H1 (cell line): ENCODE data around the gene PFN3. TPM values are rescaled to one million over a fixed set of nuclear protein-coding genes. Genes with fewer than 3 reads are reported as not detected.

Experiments used
- CTCF ChIA-PET: fragments of 300-600 bp; sonication (Branson Sonifier 250); formaldehyde crosslinking; loops from one replicate; lab custom pipeline; 2021; ENCODE audit not compliant: partially characterized antibody; lab: Charles Lee
- POLR2A ChIA-PET: fragments of 300-600 bp; sonication (Branson Sonifier 250); formaldehyde crosslinking; loops from one replicate; lab custom pipeline; 2021; ENCODE audit warnings: inconsistent platforms; ENCODE audit not compliant: partially characterized antibody; lab: Charles Lee
- DNase-seq, 2 experiments: peaks; one replicate each; pipeline versions ENCODE4 v3.0.0 to v3.0.0-alpha.2; 2010 to 2022; ENCODE audit warnings: low spot score in 2 of 2, low read depth in 1 of 2, mixed read lengths in 1 of 2
- FAIRE-seq: peaks from 2 replicates; lab custom pipeline; 2011; peaks lifted over from hg19 to GRCh38; lab: Jason Lieb, UNC
- H2AFZ ChIP-seq: 2 replicates; pipeline ENCODE4 v1.8.1; 2012; ENCODE audit warnings: low read length, inconsistent platforms
- H2AK5ac ChIP-seq: 2 replicates; pipeline ENCODE4 v1.6.1; 2013; ENCODE audit warnings: low read depth, low read length
- H2BK120ac ChIP-seq: replicated peaks from 2 replicates; pipeline ENCODE3; 2013; ENCODE audit warnings: low read depth, low read length, inconsistent platforms
- H2BK12ac ChIP-seq: 2 replicates; pipeline ENCODE4 v1.6.1; 2013; ENCODE audit warnings: low read depth, low read length
- H2BK15ac ChIP-seq: 2 replicates; pipeline ENCODE4 v1.6.1; 2013; ENCODE audit warnings: low read length
- H2BK20ac ChIP-seq: 2 replicates; pipeline ENCODE4 v1.6.1; 2013; ENCODE audit warnings: low read length
- H2BK5ac ChIP-seq: 2 replicates; pipeline ENCODE4 v1.6.1; 2013; ENCODE audit warnings: low read depth, low read length
- H3K14ac ChIP-seq: 2 replicates; pipeline ENCODE4 v1.6.1; 2013; ENCODE audit warnings: inconsistent platforms; ENCODE audit not compliant: insufficient read length
- H3K18ac ChIP-seq: 2 replicates; pipeline ENCODE4 v1.6.1; 2013; ENCODE audit warnings: low read length; ENCODE audit errors: extremely low read depth
- H3K23ac ChIP-seq: 2 replicates; pipeline ENCODE4 v1.6.1; 2013; ENCODE audit warnings: inconsistent platforms; ENCODE audit not compliant: insufficient read length
- H3K23me2 ChIP-seq: 2 replicates; pipeline ENCODE4 v1.6.1; 2013; ENCODE audit warnings: low read depth, low read length
- H3K27ac ChIP-seq: 2 replicates; pipeline ENCODE4 v1.6.1; 2011; ENCODE audit warnings: low read depth, low read length, inconsistent platforms
- H3K27me3 ChIP-seq, 4 experiments: replicated peaks in 1 of 4; 1 replicate in 1 of 4; 2 replicates in 3 of 4; pipeline versions ENCODE4 v1.6.1 to v1.8.1; 2011 to 2013; ENCODE audit warnings: low read length in 3 of 4, mild to moderate bottlenecking in 3 of 4, inconsistent platforms in 2 of 4, mixed read lengths in 2 of 4, moderate library complexity in 1 of 4; ENCODE audit not compliant: control insufficient read depth in 3 of 4, insufficient read depth in 3 of 4; ENCODE audit errors: extremely low read depth in 1 of 4
- H3K36me3 ChIP-seq, 4 experiments: 2 replicates each; pipeline versions ENCODE4 v1.6.1 to v1.8.1; 2011 to 2013; ENCODE audit warnings: mild to moderate bottlenecking in 4 of 4, low read length in 3 of 4, moderate library complexity in 2 of 4, control low read depth in 1 of 4, inconsistent platforms in 1 of 4; ENCODE audit not compliant: insufficient read depth in 4 of 4, control insufficient read depth in 2 of 4
- H3K4ac ChIP-seq: replicated peaks from 2 replicates; pipeline ENCODE3; 2013; ENCODE audit warnings: low read length, low read depth, mixed read lengths, inconsistent platforms; ENCODE audit not compliant: insufficient read length
- H3K4me1 ChIP-seq, 4 experiments: replicated peaks in 1 of 4; 1 replicate in 1 of 4; 2 replicates in 3 of 4; pipeline versions ENCODE4 v1.6.1 to v1.8.1; 2011 to 2013; ENCODE audit warnings: low read length in 3 of 4, inconsistent platforms in 2 of 4, mixed read lengths in 1 of 4; ENCODE audit not compliant: insufficient read depth in 4 of 4, control insufficient read depth in 3 of 4
- H3K4me2 ChIP-seq, 2 experiments: 2 replicates each; pipeline versions ENCODE4 v1.6.1 to v1.8.1; 2011 to 2013; ENCODE audit warnings: low read depth in 2 of 2, low read length in 2 of 2, control low read depth in 1 of 2, inconsistent platforms in 1 of 2, mild to moderate bottlenecking in 1 of 2; ENCODE audit not compliant: insufficient read depth in 1 of 2
- H3K4me3 ChIP-seq, 4 experiments: fragments of 200-600, 300-600 bp in 1 of 4; sonication (generic), shearing (Covaris generic), sonication (Bioruptor Twin) in 1 of 4; 2 replicates each; pipeline versions ENCODE4 v1.5.1 to v1.8.1; 2011 to 2016; ENCODE audit warnings: low read length in 4 of 4, low read depth in 3 of 4, control low read depth in 2 of 4, inconsistent platforms in 2 of 4, mild to moderate bottlenecking in 2 of 4, mixed read lengths in 1 of 4, moderate library complexity in 1 of 4; ENCODE audit not compliant: insufficient read depth in 2 of 4; ENCODE audit errors: extremely low read depth in 1 of 4
- H3K56ac ChIP-seq: replicated peaks from 2 replicates; pipeline ENCODE3; 2013; ENCODE audit warnings: low read depth, mild to moderate bottlenecking, mixed read lengths, low read length, inconsistent platforms; ENCODE audit not compliant: insufficient read length
- H3K79me1 ChIP-seq: 2 replicates; pipeline ENCODE4 v1.6.1; 2013; ENCODE audit warnings: low read depth, low read length, control low read depth
- H3K79me2 ChIP-seq, 2 experiments: 2 replicates each; pipeline versions ENCODE4 v1.6.1 to v1.8.1; 2012 to 2013; ENCODE audit warnings: low read length in 2 of 2, mild to moderate bottlenecking in 2 of 2, inconsistent platforms in 1 of 2; ENCODE audit not compliant: insufficient read depth in 2 of 2, control insufficient read depth in 1 of 2
- H3K9ac ChIP-seq, 4 experiments: replicated peaks in 1 of 4; 1 replicate in 1 of 4; 2 replicates in 3 of 4; pipeline versions ENCODE4 v1.6.1 to v1.8.1; 2011 to 2013; ENCODE audit warnings: low read depth in 3 of 4, low read length in 3 of 4, control low read depth in 2 of 4, mild to moderate bottlenecking in 2 of 4, moderate library complexity in 2 of 4, inconsistent platforms in 1 of 4; ENCODE audit errors: extremely low read depth in 1 of 4
- H3K9me3 ChIP-seq, 2 experiments: 2 replicates each; pipeline versions ENCODE4 v1.6.1 to v1.8.1; 2012 to 2013; ENCODE audit warnings: mild to moderate bottlenecking in 2 of 2, moderate library complexity in 2 of 2, control low read depth in 1 of 2, inconsistent platforms in 1 of 2, low read depth in 1 of 2, low read length in 1 of 2, mixed read lengths in 1 of 2; ENCODE audit not compliant: insufficient read depth in 2 of 2
- H4K20me1 ChIP-seq, 2 experiments: replicated peaks in 1 of 2; 2 replicates each; pipeline versions ENCODE3 to v1.8.1; 2011 to 2013; ENCODE audit warnings: inconsistent platforms in 2 of 2, low read length in 2 of 2, mild to moderate bottlenecking in 1 of 2; ENCODE audit not compliant: insufficient read depth in 2 of 2, control insufficient read depth in 1 of 2
- H4K5ac ChIP-seq: 2 replicates; pipeline ENCODE4 v1.6.1; 2013; ENCODE audit warnings: low read length, low read depth, mixed read lengths, inconsistent platforms; ENCODE audit not compliant: insufficient read length
- H4K8ac ChIP-seq: 2 replicates; pipeline ENCODE4 v1.8.0; 2013; ENCODE audit warnings: mild to moderate bottlenecking, moderate library complexity, low read length, inconsistent platforms; ENCODE audit not compliant: insufficient read depth; ENCODE audit errors: extremely low read depth
- H4K91ac ChIP-seq: replicated peaks from 2 replicates; pipeline ENCODE3; 2013; ENCODE audit warnings: low read length, mixed read lengths, inconsistent platforms; ENCODE audit not compliant: insufficient read length
- HDAC2 ChIP-seq, 2 experiments: fragments of 300-600 bp in 1 of 2; sonication (generic) in 1 of 2; IDR thresholded peaks; 2 replicates each; pipeline ENCODE4 v1.6.1; 2011 to 2012; ENCODE audit warnings: low read depth in 2 of 2, low read length in 2 of 2, mild to moderate bottlenecking in 2 of 2, moderate library complexity in 2 of 2, borderline replicate concordance in 1 of 2, inconsistent platforms in 1 of 2
- KDM1A ChIP-seq: fragments of 200-600, 300-600 bp; sonication (generic); IDR thresholded peaks from 2 replicates; pipeline ENCODE4 v1.7.1; 2016; ENCODE audit warnings: mild to moderate bottlenecking, low read length, borderline replicate concordance
- SP1 ChIP-seq: IDR thresholded peaks from 2 replicates; pipeline ENCODE4 v1.6.1; 2011; ENCODE audit warnings: low read depth, low read length
- WGBS, 2 experiments: shearing (Covaris generic) in 1 of 2; methylation state at CpG; one replicate each; pipeline versions ENCODE4 v1.1.6 to v1.1.7; 2013 to 2015; ENCODE audit warnings: low lambda C conversion rate in 2 of 2, mixed read lengths in 2 of 2, inconsistent platforms in 1 of 2, low coverage in 1 of 2, missing lambda C conversion rate in 1 of 2; ENCODE audit not compliant: insufficient replicate concordance in 2 of 2, insufficient coverage in 1 of 2, insufficient read length in 1 of 2; ENCODE audit errors: extremely low coverage in 1 of 2, missing lambda C conversion rate in 1 of 2; 5-methylcytosine and 5-hydroxymethylcytosine counted together
- polyA plus RNA-seq, 7 experiments: library from polyadenylated mRNA; depleted of rRNA in 3 of 7; stranded (reverse) in 5 of 7; unstranded in 2 of 7; fragments of >200 nt in 5 of 7; fragments of 200-250 nt in 2 of 7; gene quantifications; 1 replicate in 5 of 7; 2 replicates in 1 of 7; 4 replicates in 1 of 7; pipeline versions ENCODE4 v1.2.1 to v1.2.3, GENCODE V29; 2011 to 2013; ENCODE audit warnings: missing spikeins in 2 of 7, mixed read lengths in 2 of 7
- total RNA-seq: library from RNA; stranded (reverse); fragmentation: NEBNext Ultra II Directional; extraction: Animal tissue kit (Norgen Biotek cat#: 25700); gene quantifications from 2 replicates; pipeline ENCODE4 v1.2.1, GENCODE V29; 2021

The PFN3 gene
- total and polyA plus RNA-seq, 2 of the 8 experiments (the other 6 are each of a cell fraction or from before 2014, with no cell fraction given): not detected

DNA sequence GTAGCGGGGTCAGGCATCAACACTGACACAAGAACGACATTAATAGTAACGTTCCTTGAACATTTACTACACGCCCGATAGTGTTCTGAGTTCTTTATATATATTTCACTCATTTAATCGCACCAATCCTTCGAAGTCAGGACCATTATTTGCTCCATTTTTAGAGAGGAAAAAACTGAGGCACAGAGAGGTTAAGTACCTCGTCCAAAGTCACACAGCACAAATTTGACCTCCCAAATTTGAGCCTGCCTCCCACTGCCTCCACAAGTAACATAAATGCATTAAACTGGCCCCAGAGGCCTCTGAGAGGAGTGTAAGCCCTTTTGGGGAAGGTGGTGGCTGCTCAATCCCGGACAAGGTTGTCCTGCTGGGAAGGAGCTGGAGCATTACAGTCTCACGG, 36.9 kb downstream of the PFN3 start:
- H3K79me2 ChIP-seq: no peaks in the 10 kb centered on the region
- H3K56ac ChIP-seq: no peak overlapping the region
- H3K23ac ChIP-seq: no peak overlapping the region
- CTCF ChIA-PET: interaction anchor here (0.6 to 16.4 kb wide), 6 partner anchors 10 to 94 kb away, joined by 3 to 251 read pairs (median 74); partner anchors contain the start of genes LMAN2, MXD3, PRR7 and RGS14
- no peak overlapping the region for H2BK12ac ChIP-seq
- H2AFZ ChIP-seq: no peak overlapping the region
- H3K27me3 ChIP-seq: peaks cover under 1 to 16% (median 15%) of the 10 kb centered on the region in 4 experiments; a peak in 5 of 7 replicates
- no peak overlapping the region for H3K14ac ChIP-seq
- H4K91ac ChIP-seq: peak overlapping the region; percentile 70
- H3K4me2 ChIP-seq: peak overlapping the region; percentile 70 to 80
- no peak overlapping the region for H2BK5ac ChIP-seq
- no peak overlapping the region for H3K9ac ChIP-seq
- no peak overlapping the region for H3K4ac ChIP-seq
- H3K79me1 ChIP-seq: peaks cover 6% of the 10 kb centered on the region; the same call in 1 of the 2 replicates
- H3K9me3 ChIP-seq: no peaks in the 10 kb centered on the region
- TF ChIP-seq SP1 (no peak), HDAC2 (IDR thresholded peaks at IDR 0.05; ENCODE audit: borderline replicate concordance in 1 of 2, low read depth in 2 of 2, low read length in 2 of 2) (peak in 1 of 2 experiments; percentile 98; a peak in 2 of 4 replicates), KDM1A (peak; percentile 99)
- FAIRE-seq (no peak), DNase-seq (no peak)
- H3K18ac ChIP-seq: no peak overlapping the region
- H3K4me3 ChIP-seq: peak overlapping the region in 2 of 4 experiments; percentile 43 to 69; a peak in 3 of 8 replicates
- H3K23me2 ChIP-seq: peaks cover 16% of the 10 kb centered on the region; the same call in 1 of the 2 replicates
- H3K36me3 ChIP-seq: no peaks in the 10 kb centered on the region
- H4K5ac ChIP-seq: no peak overlapping the region
- H2BK15ac ChIP-seq: no peak overlapping the region
- peaks cover 2 to 30% (median 26%) of the 10 kb centered on the region in 4 experiments for H3K4me1 ChIP-seq
- peak overlapping the region; percentile 34; the same call in 1 of the 2 replicates for H2BK20ac ChIP-seq
- no peak overlapping the region for H2BK120ac ChIP-seq
- H4K8ac ChIP-seq: no peak overlapping the region
- no peak overlapping the region for H2AK5ac ChIP-seq
- no peak overlapping the region for H3K27ac ChIP-seq
- POLR2A ChIA-PET: interaction anchor here (0.8 to 5.9 kb wide), 7 partner anchors 11 to 92 kb away, joined by 3 to 66 read pairs (median 3); partner anchors contain the start of genes LMAN2 and PRR7
- WGBS, 2 experiments: 66% methylated on average over 10 of the region's 10 CpGs; no CpG with 5 or more reads in 1 of the 2 experiments
- peaks cover 0 to 4% of the 10 kb centered on the region in 2 experiments for H4K20me1 ChIP-seq
